VCaP (cell line): ENCODE measurements around the gene PIP4K2B.
"Not testable (repeated sequence)": the region's sequence is repeated elsewhere in the genome, so short reads cannot be mapped to it uniquely, and the experiment has no call there.

ENCODE experiments used
- H3K27ac ChIP-seq: fragments of 450-650 bp; 2 replicates; pipeline ENCODE4 v1.5.1; 2017
- TF ChIP-seq, protein P1 (sequence below): fragments of 450-650 bp; conservative IDR thresholded peaks from 2 replicates; pipeline ENCODE4 v1.5.1; 2017; ENCODE audit warnings: mild to moderate bottlenecking, moderate library complexity

Gene PIP4K2B

DNA sequence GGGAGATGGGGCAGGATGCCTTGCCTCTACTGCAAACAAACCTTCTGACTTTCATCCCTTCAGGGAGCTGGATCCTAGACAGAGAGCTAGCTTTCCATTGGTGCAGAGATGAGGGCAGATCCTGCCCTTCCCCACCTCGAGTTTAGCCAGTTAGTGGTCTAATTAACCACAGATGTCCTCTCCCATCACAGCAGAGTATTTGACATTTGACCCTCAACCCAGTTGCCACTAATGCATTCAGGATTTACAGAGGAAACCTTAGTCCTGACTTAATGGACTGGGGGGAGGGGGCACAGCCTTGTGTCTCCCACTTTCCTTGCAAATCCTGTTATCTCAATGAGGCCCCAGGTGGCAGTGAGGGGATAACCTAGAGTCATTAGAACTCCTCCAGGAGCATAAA, 10.2 kb downstream of the PIP4K2B start:
- TF ChIP-seq, protein P1, sequence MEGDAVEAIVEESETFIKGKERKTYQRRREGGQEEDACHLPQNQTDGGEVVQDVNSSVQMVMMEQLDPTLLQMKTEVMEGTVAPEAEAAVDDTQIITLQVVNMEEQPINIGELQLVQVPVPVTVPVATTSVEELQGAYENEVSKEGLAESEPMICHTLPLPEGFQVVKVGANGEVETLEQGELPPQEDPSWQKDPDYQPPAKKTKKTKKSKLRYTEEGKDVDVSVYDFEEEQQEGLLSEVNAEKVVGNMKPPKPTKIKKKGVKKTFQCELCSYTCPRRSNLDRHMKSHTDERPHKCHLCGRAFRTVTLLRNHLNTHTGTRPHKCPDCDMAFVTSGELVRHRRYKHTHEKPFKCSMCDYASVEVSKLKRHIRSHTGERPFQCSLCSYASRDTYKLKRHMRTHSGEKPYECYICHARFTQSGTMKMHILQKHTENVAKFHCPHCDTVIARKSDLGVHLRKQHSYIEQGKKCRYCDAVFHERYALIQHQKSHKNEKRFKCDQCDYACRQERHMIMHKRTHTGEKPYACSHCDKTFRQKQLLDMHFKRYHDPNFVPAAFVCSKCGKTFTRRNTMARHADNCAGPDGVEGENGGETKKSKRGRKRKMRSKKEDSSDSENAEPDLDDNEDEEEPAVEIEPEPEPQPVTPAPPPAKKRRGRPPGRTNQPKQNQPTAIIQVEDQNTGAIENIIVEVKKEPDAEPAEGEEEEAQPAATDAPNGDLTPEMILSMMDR = no peak

DNA sequence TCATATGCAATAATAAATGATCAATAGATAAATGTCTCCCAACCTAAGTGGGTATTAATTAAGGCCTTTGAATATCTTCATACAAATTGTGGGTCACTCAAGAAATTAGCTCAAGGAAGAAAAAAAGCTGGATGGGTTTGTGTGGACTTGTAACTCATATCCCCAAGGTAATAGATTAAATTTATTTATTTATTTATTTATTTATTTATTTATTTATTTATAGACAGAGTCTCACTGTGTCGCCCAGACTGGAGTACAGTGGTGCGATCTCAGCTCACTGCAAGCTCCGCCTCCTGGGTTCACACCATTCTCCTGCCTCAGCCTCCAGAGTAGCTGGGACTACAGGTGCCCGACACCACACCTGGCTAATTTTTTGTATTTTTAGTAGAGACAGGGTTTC, 11.4 kb downstream of the PIP4K2B start:
- H3K27ac ChIP-seq = not testable (repeated sequence)

More for the DNA sequence above, 10.2 kb downstream of the PIP4K2B start:
- peak overlapping the region; percentile 37; the same call in 1 of the 2 replicates for H3K27ac ChIP-seq

DNA sequence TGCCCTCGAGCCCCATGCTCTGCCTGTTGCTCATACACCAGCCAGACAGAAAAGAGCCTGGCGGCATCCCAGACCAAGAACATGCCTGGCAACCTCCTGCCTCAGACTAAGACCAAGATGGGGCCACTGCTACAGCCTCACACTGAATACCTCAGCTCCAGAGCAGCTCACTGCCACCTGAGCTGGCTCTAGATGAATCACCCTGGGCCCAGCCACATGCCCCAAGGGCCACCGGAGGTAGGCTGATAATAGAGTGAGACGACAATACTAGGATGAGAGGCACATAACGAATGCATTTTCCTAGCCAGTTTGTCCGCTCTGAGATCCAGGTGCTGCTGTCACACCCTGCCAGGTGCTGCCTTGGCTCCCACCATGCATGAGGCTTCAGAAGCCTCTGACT, 13.0 kb downstream of the PIP4K2B start:
- H3K27ac ChIP-seq = no peak overlapping the region
- TF ChIP-seq, protein P1 = no peak

DNA sequence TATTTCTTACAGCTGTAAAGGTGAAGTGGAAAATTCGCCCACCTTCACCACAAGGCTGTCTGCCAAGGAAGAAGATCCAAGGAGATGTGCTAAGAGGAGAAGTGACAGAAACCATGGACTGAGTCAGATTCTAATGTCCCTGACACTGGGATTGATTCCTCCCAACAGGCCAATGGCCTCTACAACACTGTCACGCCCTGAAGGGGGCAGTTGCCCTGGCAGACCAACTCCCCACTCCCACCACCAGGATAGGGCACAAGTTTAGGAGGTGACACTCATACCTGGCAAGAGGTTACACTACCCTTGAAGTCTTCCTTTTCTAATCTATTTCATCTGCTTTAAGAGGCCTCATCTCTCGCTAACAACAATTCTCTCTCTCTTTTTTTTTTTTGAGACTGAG, 16.1 kb downstream of the PIP4K2B start:
- H3K27ac ChIP-seq = no peak overlapping the region
- TF ChIP-seq, protein P1 = no peak

DNA sequence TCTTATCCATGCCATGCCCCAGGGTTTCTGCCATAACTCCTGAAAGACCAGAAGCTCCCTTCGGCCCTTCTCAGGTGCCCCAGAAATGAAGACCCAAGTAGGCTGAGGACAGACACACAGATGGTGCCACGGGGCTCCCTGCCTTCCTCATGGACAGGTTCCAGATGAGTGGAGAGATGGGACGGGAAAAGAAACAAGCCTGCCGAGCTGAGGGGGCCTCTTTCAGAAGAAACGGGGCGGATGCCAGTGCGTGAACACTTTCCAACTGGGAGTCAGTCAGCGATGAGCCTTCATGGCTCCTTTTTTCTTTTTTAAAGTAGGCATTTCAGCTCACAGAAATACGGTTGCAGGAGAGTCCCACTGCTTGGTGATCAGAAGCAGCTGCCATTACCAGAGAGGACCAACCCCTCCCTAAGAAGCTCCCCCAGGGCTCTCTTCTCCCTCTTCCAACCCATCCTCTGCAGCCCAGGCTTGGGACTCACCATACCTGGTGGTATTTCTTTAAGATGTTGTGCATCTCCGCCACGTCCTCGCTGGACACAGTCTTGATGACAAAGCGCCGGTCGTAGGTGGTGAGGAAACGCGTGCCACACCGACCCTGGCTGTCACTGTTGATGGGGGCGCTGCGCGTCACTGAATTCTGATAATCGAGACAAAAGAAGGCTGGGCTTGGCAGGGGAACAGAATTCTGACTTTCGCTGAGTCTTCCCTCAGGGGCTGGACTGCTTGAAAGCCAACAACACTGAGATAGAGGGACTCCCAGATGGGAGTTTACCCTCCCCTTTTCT, 19.2 kb downstream of the PIP4K2B start:
- TF ChIP-seq, protein P1 = no peak
- H3K27ac ChIP-seq = no peak overlapping the region

DNA sequence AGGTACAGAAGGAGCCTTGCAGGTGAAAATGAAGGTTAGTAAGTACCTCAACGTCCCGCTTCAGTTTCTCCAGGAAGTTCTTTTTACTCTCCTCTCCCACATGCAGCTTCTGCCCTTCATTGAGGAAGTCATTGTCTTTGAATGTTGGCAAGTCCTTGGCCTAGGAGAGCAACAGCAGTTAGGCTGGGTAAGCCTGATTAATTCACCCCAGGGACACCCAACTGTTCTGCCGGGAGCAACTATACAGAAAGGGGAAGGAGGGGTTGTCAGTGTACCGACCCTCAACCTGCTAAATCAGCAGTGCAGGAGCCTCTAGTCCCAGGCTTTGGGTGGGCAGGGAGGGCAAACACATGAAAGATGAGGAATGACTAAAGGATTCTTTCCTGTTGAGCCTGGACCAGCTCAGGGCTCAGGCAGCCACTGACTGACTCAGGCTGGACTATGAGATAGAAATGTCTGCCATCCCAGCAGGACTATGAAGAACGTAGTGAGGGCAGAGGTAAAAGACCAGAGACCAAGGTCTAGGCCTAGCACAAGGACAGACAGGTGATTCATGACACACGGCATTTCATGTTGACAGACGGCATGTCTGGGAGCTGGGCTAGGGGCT, 21.6 kb downstream of the PIP4K2B start:
- TF ChIP-seq, protein P1 = no peak
- H3K27ac ChIP-seq = no peak overlapping the region

DNA sequence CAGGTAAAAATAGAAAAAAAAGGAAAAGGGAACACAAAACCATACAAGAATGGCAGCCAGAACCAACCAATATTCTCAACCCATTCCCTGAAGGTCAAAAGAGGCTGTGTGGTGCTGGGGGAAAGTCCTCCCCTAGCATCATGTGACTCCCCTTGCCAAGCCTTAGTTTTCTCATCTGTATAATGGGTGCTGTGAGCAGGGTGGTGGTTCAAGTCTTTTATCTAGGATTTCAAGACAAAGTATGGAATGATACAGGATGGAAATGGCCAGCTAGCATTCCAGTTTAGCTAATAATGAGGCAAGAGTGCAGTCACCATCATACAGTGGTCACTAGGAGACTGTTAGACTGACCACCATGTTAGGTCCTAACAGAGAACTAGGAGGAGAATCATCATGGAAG, 26.1 kb downstream of the PIP4K2B start:
- TF ChIP-seq, protein P1 = no peak
- H3K27ac ChIP-seq = no peak overlapping the region

DNA sequence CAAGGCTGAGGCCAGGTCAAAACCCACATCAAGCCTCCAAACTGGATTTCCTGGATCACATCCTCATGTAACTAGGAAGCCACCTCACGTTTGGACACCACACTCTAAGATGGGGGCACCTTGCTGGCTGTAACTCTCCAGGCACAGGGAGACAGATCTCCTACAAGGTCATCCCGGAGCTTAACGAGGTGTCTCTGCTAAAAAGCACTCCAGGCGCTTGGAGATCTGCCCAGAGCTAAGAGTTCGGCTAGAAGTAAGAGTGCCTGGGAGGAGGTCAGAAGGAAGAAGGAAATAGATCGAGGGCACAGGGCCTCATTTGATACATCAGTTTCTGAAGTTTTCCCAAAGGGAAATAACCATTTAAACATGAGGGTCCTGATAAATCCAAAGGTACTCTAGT, 30.9 kb downstream of the PIP4K2B start:
- TF ChIP-seq, protein P1 = no peak
- H3K27ac ChIP-seq = no peak overlapping the region
